C4-2B (cell line): Measurements from ENCODE around the gene MTPN.
A peak's percentile ranks its signal among the peaks of the same experiment; 100 is the strongest.

Experiments used
- CTCF ChIP-seq: fragments of 450-650 bp; conservative IDR thresholded peaks from 2 replicates; pipeline ENCODE4 v1.5.1; 2017; ENCODE audit warnings: mild to moderate bottlenecking
- ZFX ChIP-seq: fragments of 450-650 bp; IDR thresholded peaks from 2 replicates; pipeline ENCODE4 v1.6.1; 2017

GRCh38 chr7:136009488-136010079, 32.4 kb upstream of the MTPN start:
- no peak for TF ChIP-seq ZFX
- peak; percentile 90 for TF ChIP-seq CTCF
